T1000 (cell line): Measurements from ENCODE around the gene OR2V2.

ENCODE experiments used
- DNase-seq: peaks from one replicate; lab custom pipeline; 2025; ENCODE audit warnings: mixed read lengths; lab: John Stamatoyannopoulos, UW

The OR2V2 gene

DNA sequence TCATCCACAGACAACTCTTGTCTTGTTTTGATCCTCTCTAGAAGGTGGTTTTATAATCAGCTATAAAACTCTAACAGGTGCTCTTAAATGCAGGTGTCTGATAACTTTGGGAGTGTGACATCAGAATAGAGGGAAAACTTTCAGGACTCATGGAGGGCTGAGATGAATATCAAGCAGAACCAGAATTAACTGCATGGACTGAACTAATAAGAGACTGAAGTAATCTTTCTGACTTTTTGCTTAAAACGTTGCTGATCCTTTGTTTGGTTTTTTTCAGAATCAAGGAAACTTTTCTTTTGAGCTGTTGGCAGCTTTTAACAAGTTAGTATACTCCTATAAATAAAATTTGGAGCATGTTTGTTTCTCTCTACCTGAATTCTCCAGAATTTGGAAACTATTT, 2.3 kb upstream of the OR2V2 start:
- DNase-seq = no peak

GRCh38 chr5:181149355-181149754, 2.0 kb downstream of the OR2V2 start:
- no peak for DNase-seq

DNA sequence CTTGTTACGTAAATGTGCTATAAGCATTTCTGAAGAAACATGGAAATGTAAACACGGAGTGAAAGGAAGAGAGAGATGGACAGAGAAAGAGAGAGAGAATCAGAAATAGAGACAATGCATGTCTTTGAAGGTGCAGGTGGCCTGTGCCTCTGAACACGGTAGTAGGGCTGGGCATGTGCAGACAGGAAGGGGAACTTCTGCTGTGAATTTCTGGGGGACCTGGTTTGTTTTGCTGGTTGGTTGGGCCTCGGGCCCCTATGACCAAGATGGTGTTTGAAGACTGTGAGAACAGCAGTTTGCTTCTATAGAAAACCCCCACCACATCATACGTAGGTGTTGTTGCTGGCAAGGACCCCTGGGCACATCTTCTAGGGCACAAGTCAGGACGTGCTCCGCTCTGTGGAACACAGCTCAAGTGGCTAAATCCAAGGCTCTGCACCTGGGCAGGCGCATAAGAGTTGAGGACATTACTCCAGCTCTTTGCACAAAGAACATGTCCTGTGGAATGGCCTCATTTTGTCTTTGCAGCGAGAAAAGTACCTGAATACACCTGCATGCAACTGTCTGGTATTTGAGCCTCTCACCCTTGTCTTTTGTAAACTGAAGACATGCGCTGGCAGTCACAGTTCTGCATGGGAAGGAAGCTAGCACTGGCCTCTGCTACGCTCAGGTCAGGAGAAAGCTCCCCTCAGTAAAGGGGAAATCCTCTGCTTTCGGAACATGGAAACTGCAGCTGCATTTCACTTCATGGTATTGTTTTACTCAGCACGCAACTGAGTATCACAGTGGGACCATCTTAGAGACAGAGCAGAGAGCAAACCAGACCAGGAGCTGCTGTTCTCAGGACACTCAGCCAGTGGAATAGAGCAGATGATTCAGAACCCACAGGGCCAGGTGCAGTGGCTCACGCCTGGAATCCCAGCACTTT, 2.7 kb downstream of the OR2V2 start:
- DNase-seq = no peak

GRCh38 chr5:181151146-181151545, 3.8 kb downstream of the OR2V2 start:
- DNase-seq = no peak

GRCh38 chr5:181152406-181152805, 5.0 kb downstream of the OR2V2 start:
- DNase-seq = no peak

DNA sequence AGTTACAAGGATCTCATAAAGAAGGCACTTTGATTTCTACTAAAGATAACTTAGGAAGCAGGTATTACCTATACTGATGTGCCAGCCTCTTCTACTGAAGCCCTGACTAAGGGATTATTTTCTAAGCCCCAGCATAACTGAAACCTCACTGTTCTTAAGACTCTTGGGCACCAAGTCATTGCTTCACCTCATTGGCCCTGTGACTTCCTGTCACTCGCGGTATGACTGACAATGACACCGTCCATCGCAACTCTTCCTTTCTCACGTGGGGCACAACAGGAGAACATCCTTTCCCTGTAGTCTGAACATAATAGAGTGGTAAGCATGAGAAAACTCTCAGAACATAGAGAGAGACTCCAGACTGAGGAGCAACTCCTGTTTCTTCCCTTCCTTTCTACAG, 6.4 kb downstream of the OR2V2 start:
- no peak for DNase-seq

DNA sequence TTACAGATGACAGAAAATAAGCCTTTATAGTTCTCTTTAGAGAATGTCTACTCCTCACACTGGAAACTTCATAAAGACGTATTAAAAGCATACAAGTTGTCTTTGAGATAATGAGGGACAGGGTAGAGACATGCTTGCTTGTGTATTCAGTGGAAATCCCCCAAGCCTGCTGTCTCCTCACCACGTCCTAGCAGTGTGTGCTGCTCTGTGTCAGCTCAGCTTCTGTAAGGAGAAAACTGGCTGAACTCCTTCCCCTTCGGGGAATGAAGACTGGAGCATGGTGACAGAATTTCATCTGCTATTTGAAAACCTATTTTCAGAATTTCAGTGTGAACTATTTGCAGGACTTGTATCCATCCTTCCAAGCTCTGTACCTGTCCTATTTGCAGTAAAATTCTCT, 9.4 kb downstream of the OR2V2 start:
- DNase-seq = no peak

GRCh38 chr5:181158869-181159268, 11.5 kb downstream of the OR2V2 start:
- DNase-seq = no peak

- DNase-seq = peak; percentile 79
Observed at GRCh38 chr5:181159286-181160151, 12.1 kb downstream of the OR2V2 start.

DNA sequence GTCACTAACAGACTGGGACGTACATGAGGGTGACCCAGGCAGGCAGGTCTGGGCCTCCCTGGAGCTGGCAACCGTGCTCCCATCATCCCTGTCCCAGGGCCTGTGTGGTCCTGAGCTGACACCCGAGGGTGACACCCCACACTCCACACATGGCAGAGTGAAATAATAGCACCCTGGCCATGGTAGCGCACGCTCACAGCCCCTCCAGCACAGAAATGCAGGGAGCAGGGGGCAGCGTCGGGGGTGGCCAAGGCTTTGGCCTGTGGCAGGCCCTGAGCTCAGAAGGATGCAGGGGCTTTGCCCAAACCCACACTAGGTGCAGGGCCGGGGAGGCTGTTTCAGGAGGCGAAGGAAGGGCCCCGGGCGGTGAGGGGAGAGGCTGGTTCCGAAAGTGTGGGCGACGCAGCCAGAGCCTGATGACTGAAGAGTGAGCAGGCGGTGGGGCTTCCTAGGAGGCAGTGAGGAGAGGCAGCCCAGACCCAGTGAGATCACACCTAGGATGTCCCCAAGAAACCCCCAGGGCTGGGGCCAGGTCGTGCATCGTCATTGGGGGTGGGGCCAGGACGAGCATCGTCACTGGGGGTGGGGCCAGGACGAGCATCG, 12.9 kb downstream of the OR2V2 start:
- DNase-seq = peak; percentile 50

GRCh38 chr5:181160755-181161533, 13.6 kb downstream of the OR2V2 start:
- DNase-seq = peak; percentile 74

GRCh38 chr5:181161534-181162175, 14.3 kb downstream of the OR2V2 start:
- no peak for DNase-seq

DNA sequence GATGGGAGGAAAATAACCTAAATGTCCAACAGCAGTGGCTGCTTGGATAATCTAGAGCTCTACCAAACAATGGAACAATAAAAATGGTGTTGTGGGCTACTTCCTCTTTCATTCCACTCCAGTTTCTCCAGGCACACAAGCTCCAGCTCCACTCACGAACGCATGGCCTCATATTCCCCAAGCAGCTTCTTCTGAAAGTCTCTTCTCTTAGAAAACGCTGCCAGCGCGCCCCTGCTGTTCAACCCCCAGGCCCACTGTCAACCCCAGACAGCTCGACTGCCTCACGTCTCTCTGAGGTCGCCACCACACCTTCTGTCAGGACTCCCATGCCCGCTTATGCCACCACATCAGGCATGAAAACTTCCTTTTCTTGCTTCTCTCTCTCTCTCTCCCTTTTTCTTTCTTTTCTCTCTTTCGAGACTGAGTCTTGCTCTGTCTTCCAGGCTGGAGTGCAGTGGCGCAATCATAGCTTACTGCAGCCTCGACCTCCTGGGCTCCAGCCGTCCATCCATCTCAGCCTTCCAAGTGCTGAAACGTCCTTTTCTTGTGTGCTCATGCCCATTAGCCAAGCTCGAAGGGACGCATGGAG, 16.2 kb downstream of the OR2V2 start:
- DNase-seq = no peak

- DNase-seq = no peak
Observed at GRCh38 chr5:181164076-181164952, 16.9 kb downstream of the OR2V2 start.

- DNase-seq = no peak
Observed at GRCh38 chr5:181166812-181167733, 19.7 kb downstream of the OR2V2 start.

GRCh38 chr5:181167814-181168488, 20.6 kb downstream of the OR2V2 start:
- DNase-seq = no peak

DNA sequence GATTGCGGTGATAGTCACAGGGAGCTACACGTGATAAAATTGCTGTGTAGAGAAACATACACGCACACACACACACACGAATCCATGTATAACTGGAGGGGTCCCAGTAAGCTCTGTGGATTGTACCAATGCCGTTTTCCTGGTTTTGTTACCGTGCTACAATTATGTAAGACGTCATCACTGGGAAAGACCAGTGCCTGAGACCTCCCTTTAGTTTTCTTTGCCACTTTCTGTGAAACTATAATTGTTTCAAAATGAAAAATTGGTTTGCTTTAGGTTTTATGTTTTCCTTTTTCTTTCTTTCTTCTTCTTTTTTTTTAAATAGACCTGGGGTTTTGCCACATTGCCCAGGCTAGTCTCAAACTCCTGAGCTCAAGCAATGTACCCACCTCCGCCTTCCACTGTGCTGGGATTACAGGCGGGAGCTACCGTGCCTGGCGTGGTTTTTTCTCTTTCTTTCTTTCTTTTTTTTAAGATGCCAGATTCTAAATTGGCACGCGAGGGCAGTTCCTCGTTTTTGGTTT, 21.3 kb downstream of the OR2V2 start:
- DNase-seq = no peak
